ENCODE results near the gene SYNDIG1. TPM values are rescaled to one million over a fixed set of nuclear protein-coding genes. Genes with fewer than 3 reads are reported as not detected.

Gene SYNDIG1
- total and polyA plus RNA-seq, 2 of the 4 experiments (the other 2 are of a cell fraction): not detected

DNA sequence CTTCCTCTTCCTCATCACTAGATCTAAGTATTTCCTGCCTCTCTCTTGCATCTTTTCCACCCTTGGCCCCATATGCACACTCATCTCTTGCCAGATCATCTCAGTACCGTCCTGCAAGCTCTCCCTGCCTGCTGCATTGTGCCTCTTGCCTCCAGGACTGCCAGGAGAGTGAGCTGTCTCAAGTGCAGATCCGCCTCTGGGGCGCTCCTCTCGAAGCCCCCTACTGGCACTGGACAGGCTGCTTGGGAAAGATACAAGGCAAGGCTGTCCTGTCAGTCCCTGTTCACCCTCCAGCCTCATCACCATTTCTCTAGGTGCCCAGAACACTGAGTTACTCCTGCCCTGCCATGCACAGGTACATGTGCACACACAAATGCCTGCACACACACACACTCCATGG lies 10.2 kb downstream of the SYNDIG1 start:
- no TSS peak for BruUV-seq (replicated peaks)
- no peak overlapping the region for H3K4ac ChIP-seq (ENCODE audit: low read depth, low read length)
- no peak overlapping the region for H3K56ac ChIP-seq (ENCODE audit: extremely low read depth, insufficient read depth, low read length)
- H3K27ac ChIP-seq (ENCODE audit: insufficient read depth, low read length): no peak overlapping the region
- in situ Hi-C loops (cut with MboI; ENCODE audit: low sequenced_read_pairs) (no loop called here), dilution Hi-C loops (cut with HindIII; ENCODE audit: low sequenced_read_pairs, unreplicated experiment) (no loop called here), intact Hi-C loops (cut with micrococcal nuclease) (no loop called here)
- no peaks in the 10 kb centered on the region for H3K9me3 ChIP-seq (ENCODE audit: control insufficient read depth, insufficient read depth, low read length)
- H2BK120ac ChIP-seq (ENCODE audit: low read depth, low read length): no peak overlapping the region
- no peak overlapping the region for H3K23ac ChIP-seq (ENCODE audit: low read depth, low read length)
- no peaks in the 10 kb centered on the region for H3K9me1 ChIP-seq (ENCODE audit: insufficient read depth, low read length)
- no peaks in the 10 kb centered on the region for H3K4me1 ChIP-seq (ENCODE audit: control insufficient read depth, insufficient read depth, low read length)
- H3K36me3 ChIP-seq (ENCODE audit: control insufficient read depth, insufficient read depth, low read length): no peaks in the 10 kb centered on the region
- no peak overlapping the region for H3K4me3 ChIP-seq (ENCODE audit: insufficient read depth, low read depth, low read length)
- H2BK15ac ChIP-seq (ENCODE audit: low read depth, low read length): no peak overlapping the region
- no peak overlapping the region for H4K91ac ChIP-seq (ENCODE audit: insufficient read depth, low read depth, low read length)
- TF ChIP-seq MAZ (IDR thresholded peaks at IDR 0.05; ENCODE audit: borderline replicate concordance, low read depth, low read length) (no peak), RCOR1 (IDR thresholded peaks at IDR 0.05; ENCODE audit: insufficient replicate concordance, low read length) (no peak), POLR2A (IDR thresholded peaks at IDR 0.05; ENCODE audit: low read depth, low read length) (no peak), FOS (IDR thresholded peaks at IDR 0.05; ENCODE audit: low read depth, low read length) (no peak), RAD21 (IDR thresholded peaks at IDR 0.05; ENCODE audit: low read length) (no peak), MXI1 (IDR thresholded peaks at IDR 0.05; ENCODE audit: borderline replicate concordance, low read depth, low read length) (no peak), RFX5 (IDR thresholded peaks at IDR 0.05; ENCODE audit: low read depth, low read length) (no peak), CEBPB (IDR thresholded peaks at IDR 0.05; ENCODE audit: low read depth, low read length) (no peak), MAFK (IDR thresholded peaks at IDR 0.05; ENCODE audit: low read depth, low read length) (no peak), NFE2L2 (IDR thresholded peaks at IDR 0.05; ENCODE audit: low read depth, low read length) (no peak), CHD1 (IDR thresholded peaks at IDR 0.05; ENCODE audit: low read depth, low read length) (no peak), BHLHE40 (IDR thresholded peaks at IDR 0.05; ENCODE audit: low read depth, low read length) (no peak), SMC3 (IDR thresholded peaks at IDR 0.05; ENCODE audit: low read depth, low read length) (no peak)
- TF ChIP-seq, protein P1, sequence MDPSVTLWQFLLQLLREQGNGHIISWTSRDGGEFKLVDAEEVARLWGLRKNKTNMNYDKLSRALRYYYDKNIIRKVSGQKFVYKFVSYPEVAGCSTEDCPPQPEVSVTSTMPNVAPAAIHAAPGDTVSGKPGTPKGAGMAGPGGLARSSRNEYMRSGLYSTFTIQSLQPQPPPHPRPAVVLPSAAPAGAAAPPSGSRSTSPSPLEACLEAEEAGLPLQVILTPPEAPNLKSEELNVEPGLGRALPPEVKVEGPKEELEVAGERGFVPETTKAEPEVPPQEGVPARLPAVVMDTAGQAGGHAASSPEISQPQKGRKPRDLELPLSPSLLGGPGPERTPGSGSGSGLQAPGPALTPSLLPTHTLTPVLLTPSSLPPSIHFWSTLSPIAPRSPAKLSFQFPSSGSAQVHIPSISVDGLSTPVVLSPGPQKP (IDR thresholded peaks at IDR 0.05; ENCODE audit: borderline replicate concordance, low read depth, low read length): no peak
- TF ChIP-seq, protein P2, sequence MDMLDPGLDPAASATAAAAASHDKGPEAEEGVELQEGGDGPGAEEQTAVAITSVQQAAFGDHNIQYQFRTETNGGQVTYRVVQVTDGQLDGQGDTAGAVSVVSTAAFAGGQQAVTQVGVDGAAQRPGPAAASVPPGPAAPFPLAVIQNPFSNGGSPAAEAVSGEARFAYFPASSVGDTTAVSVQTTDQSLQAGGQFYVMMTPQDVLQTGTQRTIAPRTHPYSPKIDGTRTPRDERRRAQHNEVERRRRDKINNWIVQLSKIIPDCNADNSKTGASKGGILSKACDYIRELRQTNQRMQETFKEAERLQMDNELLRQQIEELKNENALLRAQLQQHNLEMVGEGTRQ (IDR thresholded peaks at IDR 0.05; ENCODE audit: low read depth, low read length): no peak
- TF ChIP-seq, protein P3, sequence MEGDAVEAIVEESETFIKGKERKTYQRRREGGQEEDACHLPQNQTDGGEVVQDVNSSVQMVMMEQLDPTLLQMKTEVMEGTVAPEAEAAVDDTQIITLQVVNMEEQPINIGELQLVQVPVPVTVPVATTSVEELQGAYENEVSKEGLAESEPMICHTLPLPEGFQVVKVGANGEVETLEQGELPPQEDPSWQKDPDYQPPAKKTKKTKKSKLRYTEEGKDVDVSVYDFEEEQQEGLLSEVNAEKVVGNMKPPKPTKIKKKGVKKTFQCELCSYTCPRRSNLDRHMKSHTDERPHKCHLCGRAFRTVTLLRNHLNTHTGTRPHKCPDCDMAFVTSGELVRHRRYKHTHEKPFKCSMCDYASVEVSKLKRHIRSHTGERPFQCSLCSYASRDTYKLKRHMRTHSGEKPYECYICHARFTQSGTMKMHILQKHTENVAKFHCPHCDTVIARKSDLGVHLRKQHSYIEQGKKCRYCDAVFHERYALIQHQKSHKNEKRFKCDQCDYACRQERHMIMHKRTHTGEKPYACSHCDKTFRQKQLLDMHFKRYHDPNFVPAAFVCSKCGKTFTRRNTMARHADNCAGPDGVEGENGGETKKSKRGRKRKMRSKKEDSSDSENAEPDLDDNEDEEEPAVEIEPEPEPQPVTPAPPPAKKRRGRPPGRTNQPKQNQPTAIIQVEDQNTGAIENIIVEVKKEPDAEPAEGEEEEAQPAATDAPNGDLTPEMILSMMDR (conservative IDR thresholded peaks at IDR 0.05; ENCODE audit: low read depth, low read length): no peak
- H3K18ac ChIP-seq (ENCODE audit: low read depth, low read length): no peak overlapping the region
- POLR2A ChIA-PET (ENCODE audit: unreplicated experiment): no interaction called here
- H3K27me3 ChIP-seq (ENCODE audit: control insufficient read depth, insufficient read depth, low read length): peaks cover 2% of the 10 kb centered on the region; the same call in 1 of the 2 replicates
- H4K5ac ChIP-seq (ENCODE audit: low read depth, low read length): no peak overlapping the region
- WGBS, 2 experiments (ENCODE audit: extremely low coverage in 2 of 2, insufficient read length in 1 of 2): 0% methylated on average over 1 of the region's 4 CpGs; no CpG with 5 or more reads in 1 of the 2 experiments
- no peak overlapping the region for H3K4me2 ChIP-seq (ENCODE audit: low read depth, low read length)
- DNase-seq (no peak), ATAC-seq (ENCODE audit: low read depth) (no peak)
- no peak overlapping the region for H2AK9ac ChIP-seq (replicated peaks; ENCODE audit: low read depth, low read length, poor library complexity)
- H2BK5ac ChIP-seq (ENCODE audit: low read depth, low read length, poor library complexity, severe bottlenecking): no peak overlapping the region
- no peak overlapping the region for H3K9ac ChIP-seq (ENCODE audit: low read depth, low read length)
- no peak overlapping the region for H4K8ac ChIP-seq (ENCODE audit: low read depth in 2 of 2, low read length in 2 of 2)
- H2AFZ ChIP-seq (replicated peaks; ENCODE audit: low read length, poor library complexity): no peak overlapping the region
- H2AK5ac ChIP-seq (ENCODE audit: low read depth, low read length): no peak overlapping the region
- no peaks in the 10 kb centered on the region for H3K79me1 ChIP-seq (ENCODE audit: low read depth in 1 of 2, low read length in 2 of 2)
- H3K14ac ChIP-seq (replicated peaks; ENCODE audit: low read depth, low read length): no peak overlapping the region
- H2BK20ac ChIP-seq (ENCODE audit: low read depth, low read length): no peak overlapping the region
- no peaks in the 10 kb centered on the region for H4K20me1 ChIP-seq (ENCODE audit: insufficient read depth, low read length)
- CTCF ChIA-PET: no interaction called here

Data from IMR-90 (cell line).